A549 (cell line): Measurements from ENCODE around the gene MRPL53.

Experiments
- CTCF ChIP-seq: fragments of >200 bp; sonication (Bioruptor Twin); formaldehyde crosslinking; IDR thresholded peaks from 3 replicates; pipeline ENCODE4 v1.5.1; 2016
- NFE2L2 ChIP-seq: fragments of 150-350 bp; conservative IDR thresholded peaks from 2 replicates; pipeline ENCODE4 v1.6.1; 2014; ENCODE audit warnings: low read length
- NPAS2 ChIP-seq: fragments of 250-450 bp; sonication (Bioruptor Pico); IDR thresholded peaks from 2 replicates; pipeline ENCODE4 v1.8.0; 2022; ENCODE audit warnings: mild to moderate bottlenecking, moderate library complexity, borderline replicate concordance
- RAD21 ChIP-seq, 2 experiments: fragments of >200 bp in 1 of 2; sonication (Bioruptor Twin) in 1 of 2; formaldehyde crosslinking in 1 of 2; IDR thresholded peaks in 1 of 2; conservative IDR thresholded peaks in 1 of 2; 2 replicates in 1 of 2; 3 replicates in 1 of 2; pipeline ENCODE4 v1.6.1; 2012 to 2018; ENCODE audit warnings: inconsistent platforms in 1 of 2
- RFX5 ChIP-seq: fragments of 450-650 bp; IDR thresholded peaks from 2 replicates; pipeline ENCODE4 v1.7.1; 2014; ENCODE audit warnings: antibody characterized with exemption, mild to moderate bottlenecking, moderate library complexity

GRCh38 chr2:74515271-74515980 is 42.9 kb upstream of the MRPL53 start:
- TF ChIP-seq CTCF (no peak), NFE2L2 (no peak), NPAS2 (CRISPR knock-in tag) (no peak), RFX5 (no peak), RAD21 (conservative IDR thresholded peaks at IDR 0.05 in 1 of 2, IDR thresholded peaks at IDR 0.05 in 1 of 2) (no peak)
